GM19467 (cell line): ENCODE measurements around the gene PLK2.

Experiments
- ATAC-seq: cut with Tn5 transposase; IDR thresholded peaks from one replicate; pipeline ENCODE4 v1.9.1; 2021; ENCODE audit warnings: mild to moderate bottlenecking, moderate library complexity; ENCODE audit not compliant: unreplicated experiment

Gene PLK2

GRCh38 chr5:58450811-58451629 is 8.9 kb downstream of the PLK2 start:
- ATAC-seq = no peak

- no peak for ATAC-seq
Observed at GRCh38 chr5:58450018-58450417, 9.9 kb downstream of the PLK2 start.

GRCh38 chr5:58447226-58447625 is 12.7 kb downstream of the PLK2 start:
- ATAC-seq = no peak

DNA sequence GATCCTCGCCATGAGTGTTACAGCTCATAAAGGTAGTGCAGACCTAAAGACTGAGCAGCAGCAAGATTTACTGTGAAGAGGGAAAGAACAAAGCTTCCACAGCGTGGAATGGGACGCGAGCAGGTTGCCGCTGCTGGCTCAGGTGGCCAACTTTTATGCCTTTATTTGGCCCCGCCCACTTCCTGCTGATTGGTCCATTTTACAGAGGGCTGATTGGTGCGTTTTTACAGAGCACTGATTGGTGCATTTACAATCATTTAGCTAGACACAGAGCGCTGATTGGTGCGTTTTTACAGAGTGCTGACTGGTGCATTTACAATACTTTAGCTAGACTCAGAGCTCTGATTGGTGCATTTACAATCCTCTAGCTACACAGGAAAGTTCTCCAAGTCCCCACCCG is 13.9 kb downstream of the PLK2 start:
- ATAC-seq = no peak

DNA sequence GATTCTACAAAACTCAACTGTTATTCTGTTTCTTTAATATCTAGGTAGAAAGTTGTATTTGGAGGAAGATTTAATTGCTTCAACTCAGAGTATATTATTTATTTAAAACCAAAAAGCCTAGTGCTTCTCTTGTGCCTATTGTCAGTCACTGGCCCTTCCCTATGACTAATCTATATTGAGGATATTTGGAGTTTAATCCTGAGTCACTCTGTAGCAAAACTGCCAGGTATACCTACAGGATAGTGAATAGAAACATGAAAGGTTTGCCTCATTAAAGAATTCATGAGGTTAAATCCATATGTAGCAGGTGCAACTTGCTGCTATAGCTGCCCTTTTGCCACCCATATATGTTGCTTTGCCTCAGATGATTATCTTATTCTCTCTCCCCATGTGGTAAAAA is 15.1 kb downstream of the PLK2 start:
- no peak for ATAC-seq

DNA sequence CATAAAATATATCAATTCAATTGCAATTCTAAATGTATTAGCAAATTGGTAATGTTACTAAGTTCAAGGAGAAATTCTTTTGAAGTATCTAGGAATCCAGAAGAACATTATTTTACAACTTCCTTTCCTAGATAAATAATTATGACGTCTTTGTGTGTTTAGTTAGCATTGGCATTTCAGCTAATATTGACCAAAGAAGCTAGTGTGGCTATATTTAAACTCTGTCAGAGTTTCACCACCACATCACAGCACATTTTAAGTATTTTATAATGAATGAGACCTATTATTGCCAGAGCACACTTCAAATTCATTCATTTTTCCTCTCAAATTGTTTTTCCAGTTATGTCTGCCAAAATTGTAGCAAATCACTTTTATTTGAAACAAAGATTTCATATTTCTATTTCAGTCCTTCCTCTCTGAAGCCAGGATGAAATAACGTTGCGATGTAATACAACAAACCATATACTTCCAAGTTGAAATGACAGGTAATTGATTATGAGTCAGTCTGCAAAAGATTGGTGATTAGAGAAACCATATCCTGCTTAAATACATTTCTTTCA is 18.9 kb downstream of the PLK2 start:
- ATAC-seq = no peak

DNA sequence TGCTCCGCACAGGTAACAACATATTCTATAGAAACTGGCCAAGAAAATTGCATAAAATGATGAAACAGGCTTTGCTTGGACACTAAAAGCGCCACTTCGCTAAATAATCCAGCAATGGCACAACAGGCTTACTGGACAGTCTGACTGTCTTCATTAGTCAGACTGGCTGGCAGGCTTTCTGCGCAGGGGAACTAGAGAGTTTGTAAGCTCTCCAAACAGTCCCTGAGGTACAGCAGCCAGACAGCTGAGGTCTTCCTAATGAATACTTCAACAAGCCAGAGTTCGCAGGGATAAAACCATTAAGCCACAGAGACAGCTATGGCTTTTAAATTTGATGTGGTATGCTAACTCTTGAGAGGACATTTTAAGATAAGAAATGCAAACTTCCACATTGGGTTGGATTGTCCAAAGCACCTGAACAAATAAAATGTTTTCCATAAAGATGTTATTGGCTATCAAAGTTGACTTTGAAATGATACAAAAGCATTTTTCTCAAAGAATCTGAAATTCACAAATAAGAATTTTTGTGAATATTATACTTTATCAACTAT is 20.7 kb downstream of the PLK2 start:
- no peak for ATAC-seq

GRCh38 chr5:58437661-58438060 is 22.2 kb downstream of the PLK2 start:
- no peak for ATAC-seq

DNA sequence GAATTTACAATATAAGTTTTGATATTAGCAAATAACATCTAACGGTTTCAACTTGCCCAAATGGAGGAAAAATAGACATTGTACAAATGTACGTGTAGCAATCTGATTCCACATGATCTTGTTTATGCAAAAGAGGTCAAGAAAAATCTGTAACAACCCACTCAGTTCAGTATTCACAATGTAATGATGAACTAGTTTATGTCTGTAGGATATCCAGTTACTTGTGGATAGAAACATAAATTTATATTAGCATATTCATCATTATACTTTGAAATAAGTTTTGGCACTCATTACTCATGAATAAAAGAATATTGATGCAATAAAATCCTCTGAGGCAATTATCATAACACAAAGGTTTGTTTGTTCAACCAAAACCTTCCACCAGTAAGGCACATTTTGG is 28.1 kb downstream of the PLK2 start:
- no peak for ATAC-seq

- ATAC-seq = no peak
Observed at GRCh38 chr5:58412932-58413331, 47.0 kb downstream of the PLK2 start.

DNA sequence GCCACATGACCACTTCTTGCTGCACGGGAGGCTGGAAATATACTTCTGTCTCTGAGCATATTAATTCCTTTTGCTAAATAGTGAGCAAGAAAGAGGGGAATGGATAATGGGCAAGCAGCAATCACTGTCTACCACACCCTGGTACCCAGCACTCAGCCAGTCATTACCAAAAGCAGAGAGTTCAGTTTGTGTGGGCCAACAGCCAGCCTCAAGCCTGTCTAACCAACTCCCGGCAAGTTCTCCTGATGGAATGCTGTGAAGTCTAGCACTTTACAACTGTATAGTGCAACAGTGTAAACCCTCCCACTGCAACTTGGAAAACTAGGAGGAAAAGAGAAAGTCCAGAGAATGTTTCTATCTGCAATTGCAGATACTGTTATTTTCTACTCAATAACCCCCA is 47.8 kb downstream of the PLK2 start:
- ATAC-seq = no peak

DNA sequence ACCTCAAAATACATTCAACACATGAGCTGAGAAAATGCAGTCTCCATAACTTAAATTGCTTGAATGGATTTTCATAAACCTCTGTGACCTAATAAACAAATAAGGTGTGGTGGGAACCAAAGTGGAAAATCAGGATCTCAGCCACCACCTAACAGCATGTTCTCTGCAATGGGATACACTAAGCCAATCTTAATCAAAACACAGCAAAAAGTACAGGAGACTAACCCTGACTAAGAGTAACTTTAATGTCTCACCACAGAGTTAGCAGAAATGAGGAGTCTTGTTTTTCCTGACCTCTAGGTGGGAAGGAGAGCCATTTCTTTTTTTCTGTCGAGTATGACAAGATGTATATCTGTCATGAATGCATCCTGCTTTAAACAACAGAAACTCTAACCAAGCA is 48.5 kb downstream of the PLK2 start:
- ATAC-seq = no peak

DNA sequence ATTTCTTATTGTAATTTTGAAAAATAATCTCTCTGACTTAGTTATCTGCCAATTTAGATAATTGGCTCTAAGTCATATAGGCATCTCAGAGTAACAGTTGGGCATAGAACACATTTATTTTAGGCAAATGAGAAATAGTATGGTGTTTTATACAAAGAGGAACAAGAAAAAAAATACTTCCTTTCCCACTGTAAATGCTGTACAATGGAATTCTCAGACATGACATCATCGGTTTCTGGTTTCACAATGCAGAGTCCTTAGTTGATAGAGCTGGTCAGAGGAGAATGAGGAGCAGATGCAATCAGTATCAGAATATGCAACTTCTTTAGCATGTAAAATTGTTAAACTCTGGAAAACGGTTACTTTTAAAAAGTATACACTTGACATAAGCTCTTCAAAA is 49.4 kb downstream of the PLK2 start:
- ATAC-seq = no peak

GRCh38 chr5:58407042-58407719 is 52.7 kb downstream of the PLK2 start:
- no peak for ATAC-seq

GRCh38 chr5:58406394-58406793 is 53.5 kb downstream of the PLK2 start:
- no peak for ATAC-seq

- ATAC-seq = no peak
Observed at GRCh38 chr5:58405175-58405574, 54.7 kb downstream of the PLK2 start.

DNA sequence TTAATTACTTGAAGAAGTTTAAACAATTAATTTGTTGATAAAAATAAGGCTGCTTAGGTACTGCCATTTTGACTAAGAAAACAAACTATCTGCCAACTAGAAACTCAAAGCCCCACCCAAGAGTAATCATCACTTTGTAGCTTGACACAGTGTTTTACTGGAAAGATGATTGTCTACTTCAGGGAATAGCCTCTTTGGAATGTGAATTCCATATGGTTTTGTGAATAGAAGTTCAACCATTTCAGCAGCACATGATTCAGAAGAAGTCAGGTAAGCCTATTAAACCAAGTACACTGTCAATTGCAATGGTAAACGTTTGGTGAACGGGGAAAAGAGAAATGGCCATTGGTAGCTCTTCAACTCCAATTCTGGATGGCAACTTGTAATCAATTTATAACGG is 55.2 kb downstream of the PLK2 start:
- no peak for ATAC-seq
